GM12801 (cell line): ENCODE data around the gene HHIPL1.

Experiments used
- TF ChIP-seq, protein P1 (sequence below): IDR thresholded peaks from one replicate; pipeline ENCODE4 v1.5.1; 2011; ENCODE audit warnings: control low read depth; ENCODE audit not compliant: insufficient read length; ENCODE audit errors: extremely low read depth

The HHIPL1 gene

DNA sequence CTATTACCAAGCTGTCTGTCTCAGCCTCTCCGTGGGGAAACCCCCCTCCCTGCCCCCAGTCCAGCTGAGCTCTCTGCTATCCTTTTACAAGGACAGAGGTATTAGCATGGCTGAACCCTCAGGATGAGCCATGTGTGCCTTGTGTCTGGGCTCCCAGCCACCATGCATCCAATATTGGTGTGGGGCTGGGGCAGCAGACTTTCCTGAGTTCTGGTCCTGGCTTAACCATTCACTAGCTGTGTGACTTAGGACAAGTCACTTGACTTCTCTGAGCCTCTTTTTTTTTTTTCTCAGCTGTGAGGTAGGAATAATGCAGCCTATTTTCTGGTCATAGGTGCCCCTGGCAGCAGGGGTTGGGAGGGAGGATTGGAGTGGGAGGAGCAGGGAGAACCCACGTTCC is 22.1 kb downstream of the HHIPL1 start:
- TF ChIP-seq, protein P1, sequence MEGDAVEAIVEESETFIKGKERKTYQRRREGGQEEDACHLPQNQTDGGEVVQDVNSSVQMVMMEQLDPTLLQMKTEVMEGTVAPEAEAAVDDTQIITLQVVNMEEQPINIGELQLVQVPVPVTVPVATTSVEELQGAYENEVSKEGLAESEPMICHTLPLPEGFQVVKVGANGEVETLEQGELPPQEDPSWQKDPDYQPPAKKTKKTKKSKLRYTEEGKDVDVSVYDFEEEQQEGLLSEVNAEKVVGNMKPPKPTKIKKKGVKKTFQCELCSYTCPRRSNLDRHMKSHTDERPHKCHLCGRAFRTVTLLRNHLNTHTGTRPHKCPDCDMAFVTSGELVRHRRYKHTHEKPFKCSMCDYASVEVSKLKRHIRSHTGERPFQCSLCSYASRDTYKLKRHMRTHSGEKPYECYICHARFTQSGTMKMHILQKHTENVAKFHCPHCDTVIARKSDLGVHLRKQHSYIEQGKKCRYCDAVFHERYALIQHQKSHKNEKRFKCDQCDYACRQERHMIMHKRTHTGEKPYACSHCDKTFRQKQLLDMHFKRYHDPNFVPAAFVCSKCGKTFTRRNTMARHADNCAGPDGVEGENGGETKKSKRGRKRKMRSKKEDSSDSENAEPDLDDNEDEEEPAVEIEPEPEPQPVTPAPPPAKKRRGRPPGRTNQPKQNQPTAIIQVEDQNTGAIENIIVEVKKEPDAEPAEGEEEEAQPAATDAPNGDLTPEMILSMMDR: no peak

DNA sequence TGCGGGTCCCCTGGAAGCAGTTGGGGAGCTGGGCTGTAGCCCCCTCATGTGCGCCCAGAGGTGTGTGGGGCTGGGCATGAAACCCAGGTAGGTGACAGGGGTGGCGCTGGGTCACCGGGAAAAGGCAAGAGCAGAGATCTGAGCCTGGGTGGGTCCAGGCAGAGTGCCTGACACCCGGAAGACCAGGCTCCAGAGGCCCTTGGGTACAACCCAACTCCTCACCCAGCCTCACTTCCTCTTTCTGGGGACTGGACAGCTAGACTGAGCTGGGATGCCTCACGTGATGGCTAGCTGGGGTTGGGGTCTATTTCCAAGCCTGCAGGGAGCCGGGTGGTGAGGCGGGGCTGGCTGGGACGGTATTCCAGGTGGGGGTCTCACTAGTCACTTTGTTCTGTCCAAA is 22.9 kb downstream of the HHIPL1 start:
- TF ChIP-seq, protein P1: no peak

DNA sequence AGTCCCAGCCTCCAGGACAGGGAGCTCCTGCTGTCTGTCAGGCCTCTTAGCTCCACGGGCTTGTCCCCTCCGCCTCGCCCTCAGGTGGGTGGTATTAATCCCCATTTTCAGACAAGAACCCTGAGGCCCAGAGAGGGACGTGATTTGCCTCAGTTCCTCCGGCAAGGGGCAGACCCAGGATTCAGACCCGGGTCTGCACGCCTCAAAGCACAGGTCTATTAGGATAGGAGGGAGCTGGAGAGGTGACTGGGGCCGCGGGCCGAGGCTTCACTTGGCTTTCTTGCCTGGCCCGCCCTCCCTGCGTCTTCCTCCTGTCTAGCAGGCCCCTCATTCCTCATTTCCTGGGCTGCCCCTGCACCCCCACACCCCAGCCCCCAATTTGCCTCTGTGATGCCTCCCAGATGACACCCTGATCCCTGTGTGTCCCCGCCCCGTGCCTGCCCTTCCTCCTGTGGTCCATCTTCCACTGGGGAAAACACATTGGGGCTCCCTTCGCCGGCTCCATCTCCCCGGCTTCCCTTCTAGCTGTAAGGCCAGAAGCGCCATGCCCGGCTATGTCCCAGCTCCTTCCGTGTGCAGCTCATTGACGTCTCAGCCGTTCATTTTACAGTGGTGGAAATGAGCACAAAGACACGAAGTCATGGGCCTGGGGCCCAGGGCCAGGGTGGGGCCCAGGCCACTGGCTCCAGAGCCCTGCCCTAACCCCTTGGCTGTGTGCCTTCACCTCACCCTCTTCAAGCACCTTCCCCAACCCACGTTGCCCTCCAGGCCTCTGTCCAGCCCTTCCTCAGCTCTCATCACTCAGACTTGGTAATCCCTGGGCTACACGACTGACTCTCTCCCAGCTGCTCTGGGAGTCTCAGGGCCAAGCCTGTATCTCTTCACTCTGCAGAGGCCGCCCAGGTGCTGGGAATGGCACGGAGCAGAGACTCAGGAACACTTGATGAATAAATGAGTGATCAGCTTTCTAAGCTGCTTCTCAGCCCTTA is 23.7 kb downstream of the HHIPL1 start:
- TF ChIP-seq, protein P1: no peak

DNA sequence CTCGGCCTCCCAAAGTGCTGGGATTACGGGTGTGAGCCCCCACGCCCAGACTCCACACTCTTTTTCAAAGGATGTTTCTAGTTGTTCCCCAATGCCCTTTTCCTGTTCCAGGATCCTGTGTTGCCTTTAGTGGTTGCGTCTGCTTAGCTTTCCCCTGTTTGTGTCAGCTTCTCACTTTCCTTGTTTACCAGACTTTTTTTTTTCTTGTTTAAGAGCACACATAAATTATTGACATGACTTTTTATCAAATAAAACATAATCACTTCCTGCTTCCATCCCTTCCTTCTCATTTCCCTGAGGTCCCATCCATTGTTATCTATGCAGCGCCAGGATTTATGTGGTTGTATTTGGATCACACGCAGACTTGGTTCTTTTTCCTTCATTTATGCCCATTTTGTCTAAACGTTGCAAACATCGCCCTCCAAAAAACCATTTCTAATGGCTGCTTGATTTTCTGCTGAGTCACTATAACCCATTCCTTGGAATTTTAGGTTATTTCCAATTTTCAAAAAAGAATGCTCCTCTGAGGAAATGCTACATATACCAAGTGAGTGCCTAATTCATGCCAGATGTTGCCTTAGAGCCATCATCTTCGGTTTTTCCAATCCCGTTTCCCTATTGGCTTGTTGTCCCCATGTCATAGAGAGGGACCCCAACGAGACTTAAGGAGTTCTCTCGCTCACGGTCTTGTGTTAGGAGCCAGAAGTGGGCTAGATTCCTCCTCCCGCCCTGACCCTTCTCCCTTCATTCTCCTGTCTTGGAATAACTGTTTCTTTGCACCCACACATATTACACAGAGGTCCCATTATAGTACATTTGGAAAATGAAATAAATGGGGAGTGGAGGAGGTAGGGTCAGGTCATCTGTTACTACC is 25.7 kb downstream of the HHIPL1 start:
- TF ChIP-seq, protein P1: no peak

DNA sequence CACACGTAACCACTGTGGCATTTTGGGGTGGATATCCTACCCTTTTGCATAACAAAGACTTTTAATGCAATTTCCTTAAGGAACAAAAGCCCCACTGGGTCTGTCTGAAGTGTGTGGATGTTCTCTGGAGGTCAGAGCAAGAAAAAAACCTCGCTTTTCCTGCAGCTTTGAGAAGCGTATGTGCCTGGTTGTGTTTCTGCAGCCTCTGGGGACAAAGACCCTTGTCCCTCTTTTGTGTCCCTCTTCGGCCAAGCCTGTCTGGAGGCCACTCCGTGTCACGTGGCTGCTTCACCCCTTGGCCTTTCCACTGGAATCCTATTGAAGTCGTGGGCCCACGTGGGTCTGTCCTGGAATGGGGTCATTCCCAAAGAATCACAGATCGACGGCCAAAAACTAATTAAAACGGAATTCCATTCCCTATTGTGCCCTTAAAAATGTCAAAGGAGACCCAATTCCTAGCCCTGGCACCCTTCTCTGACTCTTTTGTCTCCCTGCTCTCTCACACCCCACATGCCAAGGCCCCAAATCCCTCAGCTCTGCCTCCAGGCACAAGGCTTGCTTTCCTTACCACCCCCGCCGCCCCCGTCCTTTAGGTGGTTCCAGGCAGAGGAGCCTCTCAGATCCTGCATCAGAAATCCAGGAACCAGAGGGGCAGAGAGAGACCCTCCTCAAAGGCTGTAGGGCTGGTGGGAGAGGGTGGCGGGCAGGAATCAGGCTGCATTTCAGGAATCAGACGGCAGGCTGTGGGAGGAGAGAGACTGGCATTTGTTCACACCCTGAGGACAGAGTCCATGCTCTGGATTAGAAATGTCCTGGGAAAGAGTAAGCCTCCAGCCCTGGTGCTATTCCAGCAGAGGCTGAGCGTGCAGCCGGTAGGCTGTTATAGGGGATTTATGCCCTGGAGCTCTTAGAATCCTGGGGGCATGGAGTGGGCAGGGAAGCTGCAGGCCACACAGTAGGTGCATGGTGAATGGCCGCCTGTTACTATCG is 26.6 kb downstream of the HHIPL1 start:
- TF ChIP-seq, protein P1: no peak

DNA sequence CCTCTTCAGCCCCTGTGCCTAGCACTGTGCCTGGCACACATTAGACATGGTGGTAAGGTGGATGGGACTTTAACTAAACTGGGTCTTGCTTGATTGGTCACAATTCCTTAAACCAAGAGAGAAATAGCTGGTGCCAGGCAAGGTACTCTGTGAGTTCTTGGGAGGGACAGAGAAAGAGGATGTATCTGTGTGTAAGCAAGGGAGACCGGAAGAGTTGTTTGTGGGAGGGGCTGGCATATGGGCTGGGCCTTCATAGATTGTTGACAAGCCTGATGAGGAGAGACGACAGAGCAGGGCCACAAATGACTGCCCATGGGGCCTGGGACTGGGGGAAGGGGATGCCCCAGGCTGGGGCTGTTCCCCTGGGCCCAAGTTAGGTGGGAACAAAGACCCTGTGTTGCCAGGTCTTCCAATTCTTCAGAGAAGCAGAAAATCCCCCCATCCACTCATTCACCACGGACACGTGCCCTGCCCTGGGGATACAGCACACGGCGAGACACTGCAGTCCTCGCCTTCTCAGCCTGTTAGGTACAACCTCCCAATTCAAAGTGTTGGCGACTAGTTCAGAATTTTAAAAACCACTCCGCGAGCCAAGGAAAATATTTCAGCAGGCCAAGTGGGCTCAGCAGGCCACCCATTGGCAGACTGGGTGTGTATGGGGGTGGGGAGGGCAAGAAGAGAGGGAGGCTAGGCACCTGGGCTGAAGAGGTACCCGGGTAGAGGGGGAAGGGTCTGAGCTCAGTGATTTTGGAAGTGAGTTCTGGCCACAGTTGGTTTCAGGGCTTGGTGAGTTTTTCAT is 27.8 kb downstream of the HHIPL1 start:
- TF ChIP-seq, protein P1: no peak
